ENCODE data around the gene RAB36. TPM values are rescaled to one million over a fixed set of nuclear protein-coding genes. Genes with fewer than 3 reads are reported as not detected.

The RAB36 gene
- total RNA-seq, 1 donor from 2014 or later, result 2.0 TPM

DNA sequence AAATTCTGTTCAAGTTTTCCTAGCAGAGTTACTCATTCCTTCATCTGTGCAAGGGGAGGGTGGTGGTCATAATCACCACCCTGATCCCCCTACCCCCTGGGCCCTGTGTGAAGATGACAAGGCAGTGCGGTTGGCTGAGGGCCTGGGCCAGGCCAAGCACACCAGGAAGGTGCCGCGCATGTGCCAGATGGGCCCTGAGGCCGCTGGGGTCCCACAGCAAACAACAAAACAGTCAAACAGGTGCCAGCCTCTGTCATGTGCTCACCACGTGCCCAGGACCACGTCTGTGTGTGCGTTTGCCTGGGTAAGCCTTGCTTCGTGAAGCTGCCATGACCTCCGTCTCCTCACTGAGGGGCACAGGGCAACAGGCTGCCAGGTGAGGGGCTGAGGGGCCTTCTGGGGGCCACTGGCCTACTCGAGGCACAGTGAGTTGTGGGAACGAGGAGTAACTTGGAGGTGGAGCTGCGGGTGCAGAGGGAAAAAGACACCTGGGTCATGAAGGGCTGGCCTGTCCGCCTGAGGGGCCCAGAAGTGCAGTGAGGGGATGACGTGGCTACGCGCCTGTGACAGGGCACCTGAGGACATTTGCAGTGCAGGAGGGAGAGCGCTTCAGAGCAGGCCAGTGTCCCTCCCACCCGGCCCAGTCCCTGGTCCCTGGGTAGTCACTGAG lies 29.3 kb upstream of the RAB36 start:
- DNase-seq, result no peak
- Mint-ChIP-seq H3K36me3 (ENCODE audit: unreplicated experiment) (no peaks in the 10 kb centered on the region), H3K9me3 (ENCODE audit: unreplicated experiment) (peaks cover 24% of the 10 kb centered on the region), H3K27me3 (ENCODE audit: unreplicated experiment) (peaks cover 10% of the 10 kb centered on the region), H3K4me3 (ENCODE audit: unreplicated experiment) (no peak overlapping the region), H3K4me1 (ENCODE audit: low read depth, unreplicated experiment) (peaks cover 29% of the 10 kb centered on the region), H3K27ac (ENCODE audit: unreplicated experiment) (no peak overlapping the region)
- TF ChIP-seq, protein P1, sequence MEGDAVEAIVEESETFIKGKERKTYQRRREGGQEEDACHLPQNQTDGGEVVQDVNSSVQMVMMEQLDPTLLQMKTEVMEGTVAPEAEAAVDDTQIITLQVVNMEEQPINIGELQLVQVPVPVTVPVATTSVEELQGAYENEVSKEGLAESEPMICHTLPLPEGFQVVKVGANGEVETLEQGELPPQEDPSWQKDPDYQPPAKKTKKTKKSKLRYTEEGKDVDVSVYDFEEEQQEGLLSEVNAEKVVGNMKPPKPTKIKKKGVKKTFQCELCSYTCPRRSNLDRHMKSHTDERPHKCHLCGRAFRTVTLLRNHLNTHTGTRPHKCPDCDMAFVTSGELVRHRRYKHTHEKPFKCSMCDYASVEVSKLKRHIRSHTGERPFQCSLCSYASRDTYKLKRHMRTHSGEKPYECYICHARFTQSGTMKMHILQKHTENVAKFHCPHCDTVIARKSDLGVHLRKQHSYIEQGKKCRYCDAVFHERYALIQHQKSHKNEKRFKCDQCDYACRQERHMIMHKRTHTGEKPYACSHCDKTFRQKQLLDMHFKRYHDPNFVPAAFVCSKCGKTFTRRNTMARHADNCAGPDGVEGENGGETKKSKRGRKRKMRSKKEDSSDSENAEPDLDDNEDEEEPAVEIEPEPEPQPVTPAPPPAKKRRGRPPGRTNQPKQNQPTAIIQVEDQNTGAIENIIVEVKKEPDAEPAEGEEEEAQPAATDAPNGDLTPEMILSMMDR (IDR thresholded peaks at IDR 0.05; ENCODE audit: partially characterized antibody, unreplicated experiment), result no peak

DNA sequence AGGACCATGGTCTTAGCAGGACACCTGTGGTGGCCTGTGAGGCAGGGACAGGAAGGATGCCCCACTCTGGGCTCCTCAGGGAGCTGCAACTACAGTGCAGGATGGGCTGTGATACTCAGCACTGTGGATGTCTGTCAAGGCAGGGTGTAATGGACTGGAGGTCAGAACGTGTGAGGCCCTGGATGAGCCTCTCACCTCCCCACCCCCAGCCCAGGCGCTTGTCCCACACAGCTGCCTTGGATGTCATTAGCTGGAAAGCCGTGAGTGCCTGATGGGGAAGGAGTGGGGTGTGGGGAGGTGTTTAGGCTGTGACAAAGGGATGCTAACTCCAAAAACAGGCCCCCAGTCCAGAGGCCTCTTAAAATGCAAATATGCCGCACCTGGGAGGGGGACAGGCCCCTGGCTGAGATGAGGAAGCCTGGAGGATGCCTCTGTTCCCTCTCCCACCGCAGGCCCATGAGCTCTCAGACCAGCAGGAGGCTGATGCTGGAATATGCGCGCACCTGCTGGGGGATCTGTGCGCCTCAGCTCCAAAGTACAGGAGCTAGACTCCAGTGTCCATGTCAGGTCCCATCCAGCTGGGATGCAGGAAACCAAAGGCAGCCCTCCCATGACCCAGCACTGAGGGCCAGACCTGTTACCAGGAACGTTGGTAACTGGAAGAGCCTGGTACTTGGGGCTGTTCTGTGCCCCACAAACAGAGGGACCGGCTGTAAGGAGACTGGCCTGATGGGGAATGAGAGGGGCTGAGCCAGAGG lies 28.6 kb upstream of the RAB36 start:
- no peak overlapping the region for H3K4me3 Mint-ChIP-seq (ENCODE audit: unreplicated experiment)
- no peak for DNase-seq
- no peaks in the 10 kb centered on the region for H3K36me3 Mint-ChIP-seq (ENCODE audit: unreplicated experiment)
- peaks cover 6% of the 10 kb centered on the region for H3K27me3 Mint-ChIP-seq (ENCODE audit: unreplicated experiment)
- TF ChIP-seq, protein P1 (IDR thresholded peaks at IDR 0.05; ENCODE audit: partially characterized antibody, unreplicated experiment), result no peak
- peaks cover 21% of the 10 kb centered on the region for H3K9me3 Mint-ChIP-seq (ENCODE audit: unreplicated experiment)
- H3K27ac Mint-ChIP-seq (ENCODE audit: unreplicated experiment), result no peak overlapping the region
- H3K4me1 Mint-ChIP-seq (ENCODE audit: low read depth, unreplicated experiment), result peaks cover 27% of the 10 kb centered on the region

DNA sequence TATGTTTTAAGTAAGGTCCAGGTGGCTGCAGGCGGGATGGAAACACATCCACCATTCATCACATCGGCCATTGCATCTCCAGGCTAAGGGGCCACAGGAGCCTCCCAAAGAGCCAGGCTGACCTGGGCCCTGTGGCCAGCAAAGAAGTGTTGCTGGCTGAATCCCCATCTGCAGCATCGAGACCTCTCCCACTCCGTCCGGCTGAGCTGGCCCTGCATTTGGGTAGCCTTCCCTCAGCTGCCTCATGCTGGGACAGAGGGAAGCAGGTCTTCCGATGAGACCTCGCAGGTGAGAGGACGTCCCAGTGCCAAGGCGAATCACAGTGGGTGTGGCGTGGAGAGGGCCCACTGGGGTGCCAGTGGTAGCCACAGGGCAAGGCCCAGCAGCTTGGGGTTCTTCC lies 28.0 kb upstream of the RAB36 start:
- peaks cover 23% of the 10 kb centered on the region for H3K4me1 Mint-ChIP-seq (ENCODE audit: low read depth, unreplicated experiment)
- no peaks in the 10 kb centered on the region for H3K36me3 Mint-ChIP-seq (ENCODE audit: unreplicated experiment)
- DNase-seq, result no peak
- TF ChIP-seq, protein P1 (IDR thresholded peaks at IDR 0.05; ENCODE audit: partially characterized antibody, unreplicated experiment), result no peak
- H3K27ac Mint-ChIP-seq (ENCODE audit: unreplicated experiment), result no peak overlapping the region
- no peak overlapping the region for H3K4me3 Mint-ChIP-seq (ENCODE audit: unreplicated experiment)
- H3K9me3 Mint-ChIP-seq (ENCODE audit: unreplicated experiment), result peaks cover 19% of the 10 kb centered on the region
- H3K27me3 Mint-ChIP-seq (ENCODE audit: unreplicated experiment), result peaks cover 6% of the 10 kb centered on the region

DNA sequence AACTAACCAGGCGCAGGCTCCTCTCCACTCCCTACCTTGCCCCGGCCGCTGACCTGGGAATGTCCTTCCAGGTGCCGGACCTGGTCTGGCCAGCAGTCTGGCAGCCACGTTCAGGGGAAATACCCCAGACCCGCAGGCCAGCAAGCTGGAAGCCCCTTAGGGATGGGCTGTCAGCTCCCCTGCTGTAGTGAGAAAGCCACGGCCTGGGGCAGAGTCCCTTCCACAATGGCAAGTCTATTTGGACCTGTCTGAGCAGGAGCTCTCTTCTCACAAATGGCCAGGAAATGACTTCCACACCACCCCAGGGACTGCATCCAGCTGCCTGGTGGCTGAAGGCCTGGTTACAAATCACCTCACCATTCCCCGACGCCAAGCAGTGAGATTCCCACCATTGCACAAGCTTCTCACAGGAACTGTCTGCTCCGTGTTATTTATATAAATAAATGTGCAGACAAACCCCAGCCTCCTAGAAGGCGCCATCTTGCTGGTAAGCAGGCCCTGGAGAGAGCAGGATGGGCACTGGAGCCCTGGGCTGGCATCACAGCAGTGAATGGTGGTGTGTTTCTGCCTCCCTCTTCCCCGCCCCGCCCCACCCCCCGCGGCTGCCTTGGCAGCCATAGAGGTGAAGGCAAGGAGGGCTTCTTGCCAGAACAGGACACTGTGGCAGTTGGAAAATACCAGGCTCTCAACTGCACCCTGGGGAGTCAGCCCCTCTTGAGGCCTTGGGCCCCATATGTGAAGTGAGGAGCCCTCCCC lies 27.2 kb upstream of the RAB36 start:
- TF ChIP-seq, protein P1 (IDR thresholded peaks at IDR 0.05; ENCODE audit: partially characterized antibody, unreplicated experiment), result no peak
- H3K27ac Mint-ChIP-seq (ENCODE audit: unreplicated experiment), result no peak overlapping the region
- DNase-seq, result no peak
- peaks cover 14% of the 10 kb centered on the region for H3K9me3 Mint-ChIP-seq (ENCODE audit: unreplicated experiment)
- H3K27me3 Mint-ChIP-seq (ENCODE audit: unreplicated experiment), result peaks cover 5% of the 10 kb centered on the region
- peaks cover 2% of the 10 kb centered on the region for H3K36me3 Mint-ChIP-seq (ENCODE audit: unreplicated experiment)
- peaks cover 19% of the 10 kb centered on the region for H3K4me1 Mint-ChIP-seq (ENCODE audit: low read depth, unreplicated experiment)
- H3K4me3 Mint-ChIP-seq (ENCODE audit: unreplicated experiment), result no peak overlapping the region

All from glutamatergic neuron (in vitro differentiated cells).